D341Med (cell line): ENCODE data around the gene ACOX1.

Experiments used
- DNase-seq: peaks from one replicate; pipeline ENCODE4 v3.0.0; 2012; ENCODE audit warnings: low spot score

The ACOX1 gene

GRCh38 chr17:75892556-75893224 lies 86.3 kb downstream of the ACOX1 start:
- no peak for DNase-seq

- DNase-seq, result no peak
Measured at GRCh38 chr17:75891605-75892555, 87.1 kb downstream of the ACOX1 start.
